Anterior cingulate cortex (tissue), 58 donors: ENCODE data around the gene MYO1B.
"Not testable (repeated sequence)": the region's sequence is repeated elsewhere in the genome, so short reads cannot be mapped to it uniquely, and the experiment has no call there.

Experiments
- DNase-seq, 58 donors: peaks; one replicate each; lab custom pipeline; 2025; lab: John Stamatoyannopoulos, UW

Gene MYO1B

GRCh38 chr2:191436368-191437055 lies 191.3 kb downstream of the MYO1B start:
- peak in 1 of 58 donors; percentile 4 for DNase-seq

- no peak for DNase-seq
Observed at GRCh38 chr2:191439481-191439880, 194.3 kb downstream of the MYO1B start.

DNA sequence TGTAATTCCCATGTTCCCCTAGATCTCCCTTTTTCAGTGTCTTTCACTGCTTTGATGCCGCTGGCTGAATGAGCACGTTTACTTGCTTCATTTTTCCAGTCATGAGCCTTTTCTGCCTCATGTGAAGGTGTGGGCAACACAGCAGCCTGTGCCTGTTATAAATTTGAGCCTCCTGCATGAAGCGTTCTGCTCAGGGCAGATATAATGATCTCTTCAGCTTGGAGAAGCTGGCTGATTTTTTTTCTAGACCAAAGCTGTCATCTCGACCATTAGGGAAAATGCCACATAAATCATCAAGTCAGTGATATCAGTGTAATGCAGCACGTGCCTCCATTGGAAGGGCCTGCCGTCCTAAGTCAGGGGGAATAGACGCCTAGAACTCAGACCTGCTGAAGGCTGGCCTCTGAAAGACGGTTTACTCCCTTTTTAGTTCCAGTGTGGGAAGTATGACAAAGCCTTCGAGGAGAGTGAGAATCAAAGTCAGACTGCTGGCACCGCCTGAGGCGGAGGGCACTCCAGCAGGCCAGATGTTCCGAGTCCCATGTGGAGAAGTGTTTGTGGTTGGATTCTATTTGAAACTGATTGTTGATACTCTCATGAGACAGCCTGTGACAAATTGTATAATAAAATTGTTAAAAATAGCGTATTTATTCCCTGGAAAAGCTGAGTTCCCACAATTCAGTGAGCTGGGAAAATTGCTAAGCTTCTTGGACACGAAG lies 196.5 kb downstream of the MYO1B start:
- peak in 4 of 58 donors; percentile 4 to 9 (median 4) for DNase-seq

GRCh38 chr2:191443446-191443845 lies 198.2 kb downstream of the MYO1B start:
- no peak for DNase-seq

DNA sequence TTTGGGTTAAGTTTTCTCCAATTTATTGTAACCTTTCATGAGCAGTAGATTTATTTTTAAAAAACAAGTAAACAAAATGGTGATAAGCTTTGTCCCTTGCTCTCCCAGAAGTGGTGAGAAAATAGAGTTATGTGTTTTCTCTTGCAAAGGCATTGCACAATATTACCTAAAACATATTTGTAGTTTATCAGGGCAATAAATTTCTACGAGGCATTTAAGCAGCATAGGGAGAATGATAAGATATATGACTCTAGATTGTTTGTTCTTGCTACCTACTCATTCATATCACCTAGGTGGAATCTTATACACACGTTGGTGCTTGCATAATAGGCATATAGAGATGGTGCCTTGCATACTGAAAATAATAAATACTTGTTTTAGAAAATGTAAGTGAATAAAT lies 201.7 kb downstream of the MYO1B start:
- no peak for DNase-seq

DNA sequence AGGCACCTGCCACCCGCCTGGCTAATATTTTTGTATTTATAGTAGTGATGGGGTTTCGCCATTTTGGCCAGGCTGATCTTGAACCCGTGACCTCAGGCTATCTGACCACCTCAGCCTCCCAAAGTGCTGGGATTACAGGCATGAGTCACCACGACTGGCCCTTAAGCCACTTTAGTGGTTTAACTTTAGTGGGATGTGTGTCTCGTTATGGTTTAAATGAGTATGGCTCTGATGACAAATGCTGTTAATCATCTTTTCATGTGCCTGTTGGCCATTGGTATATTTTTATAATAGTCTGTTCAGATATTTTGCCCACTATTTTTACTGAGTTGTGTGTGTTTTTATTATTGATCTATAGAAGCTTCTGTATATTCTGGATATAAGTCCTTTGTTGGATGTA lies 205.9 kb downstream of the MYO1B start:
- DNase-seq, result no peak

- no peak for DNase-seq
Observed at GRCh38 chr2:191452065-191452464, 206.9 kb downstream of the MYO1B start.

- no peak for DNase-seq
Observed at GRCh38 chr2:191453761-191454160, 208.6 kb downstream of the MYO1B start.

GRCh38 chr2:191456506-191456905 lies 211.3 kb downstream of the MYO1B start:
- DNase-seq, result not testable (repeated sequence)

- DNase-seq, result no peak
Observed at GRCh38 chr2:191459158-191459557, 214.0 kb downstream of the MYO1B start.

DNA sequence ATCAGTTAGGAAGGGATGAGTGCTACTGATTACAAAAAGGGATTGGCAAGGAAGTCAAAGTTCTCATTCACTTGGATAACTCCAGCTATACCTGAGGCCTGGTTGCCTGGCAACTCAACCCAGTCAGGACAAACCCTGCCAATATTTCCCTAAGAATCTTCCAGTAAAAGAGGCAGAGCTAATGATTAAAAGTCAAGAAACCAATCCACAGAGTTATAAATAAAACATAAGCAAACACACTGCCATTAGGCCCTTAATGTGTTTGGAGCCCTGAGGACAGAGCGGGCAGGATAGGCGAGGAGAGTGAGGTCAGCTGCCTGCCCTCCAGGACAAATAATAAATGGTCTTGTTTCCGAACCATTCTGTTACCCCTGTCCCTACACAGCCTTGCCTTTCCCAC lies 217.2 kb downstream of the MYO1B start:
- no peak for DNase-seq

GRCh38 chr2:191463790-191464189 lies 218.6 kb downstream of the MYO1B start:
- no peak for DNase-seq

DNA sequence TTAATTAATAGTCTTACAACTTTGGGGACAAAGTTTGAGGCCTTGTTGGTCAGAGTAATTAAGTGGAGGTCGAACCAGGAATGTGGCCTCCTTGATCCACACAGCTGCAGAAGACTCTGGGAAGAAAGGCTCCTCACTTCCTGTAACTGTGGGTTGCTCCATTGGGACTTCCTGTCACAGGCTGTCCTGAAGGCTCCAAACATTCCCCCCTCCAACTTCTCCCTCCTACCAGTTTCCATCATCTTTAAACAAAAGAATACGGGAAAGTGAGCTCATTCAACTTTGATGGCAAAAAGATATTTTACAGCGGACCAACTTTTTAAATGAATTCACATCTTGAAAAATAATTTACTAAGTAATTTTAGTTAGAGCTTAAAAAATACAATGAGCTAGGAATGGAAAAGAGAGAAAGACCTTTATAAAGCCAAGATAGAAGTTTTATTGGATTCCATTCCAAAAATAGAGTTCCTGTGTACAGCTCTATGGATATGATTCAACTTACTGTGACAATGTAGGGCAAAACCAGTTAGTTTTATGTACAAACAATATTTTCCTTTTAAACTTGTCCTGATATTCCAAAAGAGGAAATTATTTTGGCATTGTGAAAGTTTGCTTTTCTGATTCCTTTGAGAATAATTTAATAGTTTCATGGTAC lies 220.7 kb downstream of the MYO1B start:
- DNase-seq, result no peak

DNA sequence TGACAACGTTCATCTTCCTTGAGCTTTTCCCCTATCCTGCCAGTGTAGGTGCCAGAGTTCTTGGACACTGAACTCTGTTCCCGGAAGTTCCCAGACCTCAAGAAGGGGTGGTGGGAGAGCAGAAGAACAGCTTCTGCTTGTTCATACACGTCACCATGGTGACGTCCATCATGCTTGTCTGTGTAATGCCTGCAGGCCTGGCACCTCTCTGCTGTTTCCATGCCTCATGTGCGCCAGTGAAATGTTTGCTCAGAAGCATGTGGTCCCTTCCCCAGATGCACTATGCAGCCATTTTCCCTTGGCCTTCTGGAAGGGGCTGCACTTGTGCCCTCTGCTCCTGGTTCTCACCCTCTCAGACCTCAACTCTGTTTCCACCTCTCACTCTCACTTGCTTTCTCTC lies 221.9 kb downstream of the MYO1B start:
- no peak for DNase-seq

DNA sequence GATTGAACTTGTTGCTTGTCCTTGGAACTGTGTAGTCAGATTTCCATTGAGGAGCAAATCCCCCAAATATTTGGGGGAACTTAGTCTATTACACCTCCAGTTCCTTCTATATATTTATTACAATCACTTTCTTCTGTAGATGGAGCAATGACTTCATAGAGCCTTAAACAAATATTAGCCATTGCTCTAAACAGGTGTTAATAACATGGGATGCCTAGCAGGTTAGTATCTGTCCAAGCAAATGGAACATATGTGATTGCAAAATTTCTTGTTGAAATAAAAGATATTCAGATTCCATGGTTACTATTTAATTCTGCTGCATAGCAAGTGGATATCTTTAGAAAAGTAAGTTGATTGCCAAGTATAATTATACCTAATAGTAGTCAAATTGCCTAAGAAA lies 225.1 kb downstream of the MYO1B start:
- DNase-seq, result no peak

- no peak for DNase-seq
Observed at GRCh38 chr2:191474464-191474863, 229.3 kb downstream of the MYO1B start.
